OCI-LY1 (cell line): Measurements from ENCODE around the gene TMEM132C.

Experiments
- H2AFZ ChIP-seq: fragments of 200-600 bp; sonication (generic), shearing (Covaris generic); 2 replicates; pipeline ENCODE4 v1.6.0; 2014; ENCODE audit warnings: antibody characterized with exemption, mild to moderate bottlenecking, low read length
- H3F3A ChIP-seq: fragments of 200-600 bp; sonication (generic), shearing (Covaris generic); 2 replicates; pipeline ENCODE4 v1.6.0; 2014; ENCODE audit warnings: mild to moderate bottlenecking, antibody characterized with exemption, low read length, moderate library complexity; ENCODE audit not compliant: insufficient read depth
- H3K27ac ChIP-seq: fragments of 200-600 bp; sonication (generic); 2 replicates; pipeline ENCODE4 v1.5.1; 2014; ENCODE audit warnings: low read length, mixed run types, mild to moderate bottlenecking, low read depth; ENCODE audit not compliant: poor library complexity, severe bottlenecking
- H3K27me3 ChIP-seq: fragments of 200-600 bp; sonication (generic); 2 replicates; pipeline ENCODE4 v1.6.0; 2014; ENCODE audit warnings: antibody characterized with exemption, mild to moderate bottlenecking, low read length, moderate library complexity; ENCODE audit not compliant: insufficient read depth
- H3K36me3 ChIP-seq: fragments of 200-600 bp; sonication (generic); 2 replicates; pipeline ENCODE4 v1.6.1; 2014; ENCODE audit warnings: mild to moderate bottlenecking, antibody characterized with exemption, low read length, moderate library complexity, mixed read lengths; ENCODE audit not compliant: insufficient read depth
- H3K4me1 ChIP-seq: fragments of 200-600 bp; sonication (generic); 2 replicates; pipeline ENCODE4 v1.5.1; 2014; ENCODE audit warnings: mild to moderate bottlenecking, low read length, moderate library complexity; ENCODE audit not compliant: insufficient read depth, severe bottlenecking
- H3K4me2 ChIP-seq: fragments of 200-600 bp; sonication (generic), shearing (Covaris generic); 2 replicates; pipeline ENCODE4 v1.6.1; 2014; ENCODE audit warnings: low read length
- H3K4me3 ChIP-seq: fragments of 200-600 bp; sonication (generic); 2 replicates; pipeline ENCODE4 v1.5.1; 2014; ENCODE audit warnings: low read length, low read depth, mild to moderate bottlenecking, mixed read lengths; ENCODE audit not compliant: poor library complexity, severe bottlenecking
- H3K79me2 ChIP-seq: fragments of 200-600 bp; shearing (Covaris generic); 2 replicates; pipeline ENCODE4 v1.6.1; 2016; ENCODE audit warnings: mixed run types, low read length, mixed read lengths; ENCODE audit not compliant: insufficient read depth
- H3K9ac ChIP-seq: fragments of 200-600 bp; sonication (generic), shearing (Covaris generic); 2 replicates; pipeline ENCODE4 v1.6.1; 2014; ENCODE audit warnings: mild to moderate bottlenecking, low read length, mixed read lengths
- H3K9me2 ChIP-seq: fragments of 200-600 bp; sonication (generic), shearing (Covaris generic); 2 replicates; pipeline ENCODE4 v1.6.1; 2014; ENCODE audit warnings: low read depth, mild to moderate bottlenecking, low read length, mixed read lengths
- H3K9me3 ChIP-seq: fragments of 200-600 bp; shearing (Covaris generic); 2 replicates; pipeline ENCODE4 v1.6.1; 2014; ENCODE audit warnings: low read length, mixed read lengths
- H4K20me1 ChIP-seq: fragments of 200-600 bp; sonication (generic), shearing (Covaris generic); 2 replicates; pipeline ENCODE4 v1.6.0; 2016; ENCODE audit warnings: mild to moderate bottlenecking, low read length; ENCODE audit not compliant: insufficient read depth
- EZH2 ChIP-seq: fragments of 200-600 bp; sonication (generic), shearing (Covaris generic); IDR thresholded peaks from 2 replicates; pipeline ENCODE4 v1.8.0; 2017; ENCODE audit warnings: borderline replicate concordance, mixed run types, mild to moderate bottlenecking, antibody characterized with exemption, low read length, moderate library complexity, mixed read lengths
- TF ChIP-seq, protein P1 (sequence below): fragments of 200-600 bp; sonication (generic), shearing (Covaris generic); IDR thresholded peaks from 2 replicates; pipeline ENCODE4 v1.5.1; 2017; ENCODE audit warnings: mild to moderate bottlenecking, antibody characterized with exemption, low read length, moderate library complexity, mixed read lengths

The TMEM132C gene

DNA sequence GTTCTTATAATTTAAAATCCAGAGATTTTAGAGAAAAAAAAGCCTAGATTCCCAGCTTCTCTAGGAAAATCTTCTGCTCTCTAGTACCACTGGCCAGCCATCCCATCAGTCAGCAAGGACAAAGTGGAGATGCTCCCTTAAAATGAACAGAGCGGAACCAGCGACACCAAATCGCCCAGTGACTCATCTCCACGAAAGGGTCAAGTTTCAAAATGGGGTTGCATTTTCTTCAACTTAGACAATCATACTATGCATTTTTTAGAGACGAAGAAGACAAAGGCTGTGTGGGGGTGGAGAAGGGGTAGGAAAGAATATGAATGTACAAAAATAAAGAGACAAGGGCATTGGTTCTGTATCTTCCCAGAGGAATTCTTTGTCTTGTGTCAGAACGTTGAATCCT lies 344.8 kb downstream of the TMEM132C start:
- Histone ChIP-seq H3K9me3 (no peaks in the 10 kb centered on the region), H3K27ac (no peak overlapping the region), H3K4me2 (no peak overlapping the region), H4K20me1 (no peaks in the 10 kb centered on the region), H3K36me3 (no peaks in the 10 kb centered on the region), H2AFZ (no peak overlapping the region), H3K9ac (no peak overlapping the region), H3F3A (no peaks in the 10 kb centered on the region), H3K9me2 (no peaks in the 10 kb centered on the region), H3K79me2 (no peaks in the 10 kb centered on the region), H3K27me3 (no peaks in the 10 kb centered on the region), H3K4me3 (no peak overlapping the region), H3K4me1 (no peaks in the 10 kb centered on the region)
- TF ChIP-seq EZH2 = no peak
- TF ChIP-seq, protein P1, sequence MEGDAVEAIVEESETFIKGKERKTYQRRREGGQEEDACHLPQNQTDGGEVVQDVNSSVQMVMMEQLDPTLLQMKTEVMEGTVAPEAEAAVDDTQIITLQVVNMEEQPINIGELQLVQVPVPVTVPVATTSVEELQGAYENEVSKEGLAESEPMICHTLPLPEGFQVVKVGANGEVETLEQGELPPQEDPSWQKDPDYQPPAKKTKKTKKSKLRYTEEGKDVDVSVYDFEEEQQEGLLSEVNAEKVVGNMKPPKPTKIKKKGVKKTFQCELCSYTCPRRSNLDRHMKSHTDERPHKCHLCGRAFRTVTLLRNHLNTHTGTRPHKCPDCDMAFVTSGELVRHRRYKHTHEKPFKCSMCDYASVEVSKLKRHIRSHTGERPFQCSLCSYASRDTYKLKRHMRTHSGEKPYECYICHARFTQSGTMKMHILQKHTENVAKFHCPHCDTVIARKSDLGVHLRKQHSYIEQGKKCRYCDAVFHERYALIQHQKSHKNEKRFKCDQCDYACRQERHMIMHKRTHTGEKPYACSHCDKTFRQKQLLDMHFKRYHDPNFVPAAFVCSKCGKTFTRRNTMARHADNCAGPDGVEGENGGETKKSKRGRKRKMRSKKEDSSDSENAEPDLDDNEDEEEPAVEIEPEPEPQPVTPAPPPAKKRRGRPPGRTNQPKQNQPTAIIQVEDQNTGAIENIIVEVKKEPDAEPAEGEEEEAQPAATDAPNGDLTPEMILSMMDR = no peak

DNA sequence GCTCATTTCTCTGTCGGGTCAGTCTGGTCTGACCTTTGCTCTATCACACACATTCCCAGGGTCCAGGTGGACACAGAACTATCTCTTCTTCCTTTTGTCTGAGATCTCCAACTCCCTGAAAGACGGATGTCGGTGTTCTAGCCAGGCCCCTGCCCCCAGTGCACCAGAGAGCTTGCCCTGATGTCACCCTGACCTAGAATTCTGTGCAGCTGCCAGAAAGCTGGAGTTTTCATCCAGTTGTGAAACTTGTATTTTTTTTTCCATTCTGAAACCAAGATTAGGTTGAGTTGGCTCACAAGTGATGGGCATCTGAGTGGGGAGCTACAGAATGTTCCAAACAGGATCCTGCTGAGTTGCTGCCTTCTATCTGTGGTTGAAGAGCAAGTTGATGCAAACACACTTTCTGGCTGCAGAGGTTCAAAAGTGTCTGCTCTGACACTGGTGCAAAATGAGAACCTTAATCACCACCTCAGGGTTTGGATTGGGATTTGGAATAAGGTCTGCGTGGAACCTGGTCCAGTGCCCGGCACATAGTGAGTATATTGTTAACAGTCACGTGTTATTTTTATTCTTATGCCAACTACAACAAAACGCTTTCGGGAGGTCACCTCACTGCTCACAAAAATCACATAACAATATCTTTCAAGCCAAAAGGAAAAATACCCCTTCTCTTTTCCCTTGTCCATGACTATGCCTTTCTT lies 345.3 kb downstream of the TMEM132C start:
- no peaks in the 10 kb centered on the region for H3K79me2 ChIP-seq
- H3K9me2 ChIP-seq = no peaks in the 10 kb centered on the region
- H3K4me3 ChIP-seq = no peak overlapping the region
- H2AFZ ChIP-seq = no peak overlapping the region
- no peaks in the 10 kb centered on the region for H4K20me1 ChIP-seq
- H3K36me3 ChIP-seq = no peaks in the 10 kb centered on the region
- H3K4me2 ChIP-seq = no peak overlapping the region
- H3F3A ChIP-seq = no peaks in the 10 kb centered on the region
- no peaks in the 10 kb centered on the region for H3K4me1 ChIP-seq
- no peaks in the 10 kb centered on the region for H3K27me3 ChIP-seq
- TF ChIP-seq, protein P1 = no peak
- no peak for TF ChIP-seq EZH2
- no peak overlapping the region for H3K9ac ChIP-seq
- H3K9me3 ChIP-seq = no peaks in the 10 kb centered on the region
- H3K27ac ChIP-seq = no peak overlapping the region

DNA sequence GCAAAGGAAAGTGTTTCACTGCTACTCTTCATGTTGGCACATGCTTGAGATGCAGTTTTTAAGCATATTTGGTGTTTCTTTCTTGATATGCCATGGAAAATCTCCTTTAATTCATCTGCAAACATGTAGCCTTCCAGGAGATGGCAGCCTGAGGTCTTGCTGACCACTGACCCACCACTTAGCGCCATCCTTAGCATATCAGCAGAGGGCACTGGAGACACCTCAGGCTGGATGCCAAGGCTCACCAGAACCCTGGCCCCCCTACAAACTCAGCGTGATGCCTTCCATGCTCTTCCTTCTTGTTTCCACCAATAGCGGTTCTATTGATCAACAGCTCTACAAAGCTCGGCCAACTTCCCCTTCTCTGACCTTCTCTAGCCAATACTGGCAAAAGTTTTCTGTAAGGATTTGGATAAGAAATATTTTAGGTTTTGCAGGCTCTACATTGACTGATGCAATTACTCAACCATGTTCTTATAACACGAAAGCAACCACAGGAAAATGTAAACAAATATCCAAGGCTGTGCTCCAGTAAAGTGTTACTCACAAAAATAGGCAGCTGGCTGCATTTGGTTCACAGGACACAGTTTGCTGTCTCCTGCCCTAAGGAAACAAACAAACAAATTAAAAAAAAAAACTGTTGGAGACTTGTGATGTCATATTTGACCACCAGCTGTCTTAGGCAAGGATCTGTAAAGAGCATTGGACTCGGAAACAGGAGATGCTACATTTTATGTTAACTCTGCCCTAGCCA lies 347.0 kb downstream of the TMEM132C start:
- no peak overlapping the region for H3K4me2 ChIP-seq
- no peaks in the 10 kb centered on the region for H3F3A ChIP-seq
- no peak overlapping the region for H3K27ac ChIP-seq
- no peaks in the 10 kb centered on the region for H3K9me2 ChIP-seq
- H3K36me3 ChIP-seq = no peaks in the 10 kb centered on the region
- H2AFZ ChIP-seq = no peak overlapping the region
- no peak overlapping the region for H3K4me3 ChIP-seq
- H3K9me3 ChIP-seq = no peaks in the 10 kb centered on the region
- no peaks in the 10 kb centered on the region for H4K20me1 ChIP-seq
- H3K9ac ChIP-seq = no peak overlapping the region
- no peaks in the 10 kb centered on the region for H3K4me1 ChIP-seq
- no peaks in the 10 kb centered on the region for H3K79me2 ChIP-seq
- H3K27me3 ChIP-seq = no peaks in the 10 kb centered on the region
- TF ChIP-seq, protein P1 = no peak
- no peak for TF ChIP-seq EZH2
